ENCODE data around the gene OTOF. TPM values are rescaled to one million over a fixed set of nuclear protein-coding genes. Genes with fewer than 3 reads are reported as not detected.

OTOF gene
- total and polyA plus RNA-seq, 2 donors (not counting 3 experiments of a cell fraction or from before 2014, with no cell fraction given) = 0.06 to 0.22 TPM

DNA sequence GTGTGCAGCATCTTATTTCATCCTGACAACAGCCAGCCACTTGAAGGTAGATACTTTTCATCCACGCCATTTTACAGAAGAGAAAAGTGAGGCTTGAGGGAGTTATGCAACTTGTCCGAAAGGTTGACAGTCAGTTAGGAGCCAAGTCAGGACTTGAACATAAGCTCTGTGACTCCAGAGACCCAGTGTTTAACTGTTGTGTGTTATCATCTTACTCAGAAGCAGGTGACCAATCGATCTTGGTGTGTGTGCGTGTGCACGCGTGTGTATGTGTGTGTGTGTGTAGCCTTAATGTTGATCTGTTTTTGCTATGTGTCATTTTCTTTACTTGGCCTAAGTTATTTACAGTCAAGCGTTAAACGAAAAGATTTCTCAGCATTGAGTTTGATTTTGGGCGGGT, 54.2 kb downstream of the OTOF start:
- FAIRE-seq (no peak), DNase-seq (ENCODE audit: low read depth, low spot score) (no peak)
- Histone ChIP-seq H4K20me1 (replicated peaks; ENCODE audit: control insufficient read depth, extremely low read depth, insufficient read depth, low read length) (no peaks in the 10 kb centered on the region), H3K27me3 (ENCODE audit: control insufficient read depth in 2 of 2, insufficient read depth in 2 of 2, low read length in 2 of 2) (peaks cover 2 to 3% of the 10 kb centered on the region in 2 experiments), H3K4me1 (ENCODE audit: control insufficient read depth, extremely low read depth, insufficient read depth, low read length) (no peaks in the 10 kb centered on the region), H3K9ac (replicated peaks; ENCODE audit: extremely low read depth, insufficient read depth, low read length) (no peak overlapping the region), H3K27ac (ENCODE audit: insufficient read depth, low read depth, low read length) (no peak overlapping the region), H3K9me1 (replicated peaks; ENCODE audit: control insufficient read depth, extremely low read depth, insufficient read depth, low read length) (no peaks in the 10 kb centered on the region), H3K4me3 (replicated peaks in 1 of 3; ENCODE audit: insufficient read depth in 1 of 3, low read depth in 1 of 3, low read length in 3 of 3) (no peak overlapping the region), H3K79me2 (ENCODE audit: control insufficient read depth, insufficient read depth, low read length) (no peaks in the 10 kb centered on the region), H3K9me3 (replicated peaks; ENCODE audit: control insufficient read depth, insufficient read depth, low read length) (no peaks in the 10 kb centered on the region), H3K4me2 (ENCODE audit: insufficient read depth, low read length) (no peak overlapping the region), H3K36me3 (ENCODE audit: control insufficient read depth in 2 of 2, extremely low read depth in 1 of 2, insufficient read depth in 2 of 2, low read length in 2 of 2) (no peaks in the 10 kb centered on the region), H2AFZ (ENCODE audit: low read depth, low read length) (no peak overlapping the region)
- CTCF ChIA-PET = no interaction called here
- intact Hi-C loops (cut with micrococcal nuclease) (no loop called here), dilution Hi-C loops (cut with MboI; ENCODE audit: extremely low pct_ligation_motif_present, low sequenced_read_pairs) (no loop called here)
- TF ChIP-seq POLR2AphosphoS5 (IDR thresholded peaks at IDR 0.05; ENCODE audit: insufficient read depth, low read depth, low read length) (no peak), FOS (IDR thresholded peaks at IDR 0.05; ENCODE audit: borderline replicate concordance, insufficient read depth, low read length) (no peak), MYC (IDR thresholded peaks at IDR 0.05; ENCODE audit: low read depth, low read length) (no peak), GATA2 (IDR thresholded peaks at IDR 0.05; ENCODE audit: insufficient read depth, insufficient read length, low read depth, low read length) (no peak), POLR2A (IDR thresholded peaks at IDR 0.05; ENCODE audit: low read depth, low read length) (no peak), EZH2 (IDR thresholded peaks at IDR 0.05; ENCODE audit: borderline replicate concordance, low read depth, low read length, severe bottlenecking) (no peak), JUN (IDR thresholded peaks at IDR 0.05; ENCODE audit: borderline replicate concordance, insufficient read depth, insufficient read length, low read depth) (no peak)
- TF ChIP-seq, protein P1, sequence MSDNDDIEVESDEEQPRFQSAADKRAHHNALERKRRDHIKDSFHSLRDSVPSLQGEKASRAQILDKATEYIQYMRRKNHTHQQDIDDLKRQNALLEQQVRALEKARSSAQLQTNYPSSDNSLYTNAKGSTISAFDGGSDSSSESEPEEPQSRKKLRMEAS (IDR thresholded peaks at IDR 0.05; ENCODE audit: insufficient read depth, insufficient read length) = no peak
- TF ChIP-seq, protein P2, sequence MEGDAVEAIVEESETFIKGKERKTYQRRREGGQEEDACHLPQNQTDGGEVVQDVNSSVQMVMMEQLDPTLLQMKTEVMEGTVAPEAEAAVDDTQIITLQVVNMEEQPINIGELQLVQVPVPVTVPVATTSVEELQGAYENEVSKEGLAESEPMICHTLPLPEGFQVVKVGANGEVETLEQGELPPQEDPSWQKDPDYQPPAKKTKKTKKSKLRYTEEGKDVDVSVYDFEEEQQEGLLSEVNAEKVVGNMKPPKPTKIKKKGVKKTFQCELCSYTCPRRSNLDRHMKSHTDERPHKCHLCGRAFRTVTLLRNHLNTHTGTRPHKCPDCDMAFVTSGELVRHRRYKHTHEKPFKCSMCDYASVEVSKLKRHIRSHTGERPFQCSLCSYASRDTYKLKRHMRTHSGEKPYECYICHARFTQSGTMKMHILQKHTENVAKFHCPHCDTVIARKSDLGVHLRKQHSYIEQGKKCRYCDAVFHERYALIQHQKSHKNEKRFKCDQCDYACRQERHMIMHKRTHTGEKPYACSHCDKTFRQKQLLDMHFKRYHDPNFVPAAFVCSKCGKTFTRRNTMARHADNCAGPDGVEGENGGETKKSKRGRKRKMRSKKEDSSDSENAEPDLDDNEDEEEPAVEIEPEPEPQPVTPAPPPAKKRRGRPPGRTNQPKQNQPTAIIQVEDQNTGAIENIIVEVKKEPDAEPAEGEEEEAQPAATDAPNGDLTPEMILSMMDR (IDR thresholded peaks at IDR 0.05; ENCODE audit: extremely low read depth in 1 of 2, insufficient read depth in 1 of 2, low read depth in 1 of 2, low read length in 2 of 2) = no peak
- BruUV-seq (replicated peaks) = no TSS peak
- POLR2A ChIA-PET = no interaction called here

All from endothelial cell of umbilical vein (primary cell).